ENCODE data around the gene CLRN1.

CLRN1 gene

GRCh38 chr3:150958683-150959082 is 13.8 kb downstream of the CLRN1 start:
- Histone ChIP-seq H3K14ac (ENCODE audit: low read length) (no peak overlapping the region), H3K4me2 (ENCODE audit: low read length) (no peak overlapping the region), H3K23ac (ENCODE audit: low read length) (no peak overlapping the region), H3K9me3 (ENCODE audit: insufficient read depth, low read depth, low read length) (no peaks in the 10 kb centered on the region), H2AFZ (ENCODE audit: insufficient read depth, low read length, poor library complexity) (no peak overlapping the region), H3K4me3 (ENCODE audit: low read depth, low read length) (no peak overlapping the region), H2AK5ac (ENCODE audit: low read length) (no peak overlapping the region), H3K36me3 (ENCODE audit: control insufficient read depth in 1 of 2, insufficient read depth in 2 of 2, low read length in 2 of 2) (no peaks in the 10 kb centered on the region), H3K27ac (ENCODE audit: low read depth, low read length) (no peak overlapping the region), H3K79me2 (ENCODE audit: control insufficient read depth, insufficient read depth, low read length, poor library complexity) (no peaks in the 10 kb centered on the region), H3K4me1 (ENCODE audit: control insufficient read depth in 1 of 2, insufficient read depth in 2 of 2, low read length in 2 of 2) (no peaks in the 10 kb centered on the region), H3K27me3 (ENCODE audit: insufficient read depth, low read length) (no peaks in the 10 kb centered on the region), H3K4ac (ENCODE audit: low read depth, low read length) (no peak overlapping the region), H3K18ac (ENCODE audit: low read length) (no peak overlapping the region), H2BK12ac (ENCODE audit: low read length) (no peak overlapping the region), H4K12ac (ENCODE audit: low read depth, low read length) (no peak overlapping the region), H4K91ac (ENCODE audit: low read depth, low read length) (no peak overlapping the region), H2BK5ac (ENCODE audit: low read depth, low read length, poor library complexity) (no peak overlapping the region), H3K79me1 (ENCODE audit: low read length) (no peaks in the 10 kb centered on the region), H4K8ac (ENCODE audit: low read depth, low read length) (no peak overlapping the region), H3K9ac (ENCODE audit: low read length) (no peak overlapping the region), H2BK120ac (ENCODE audit: insufficient read depth, low read length, poor library complexity) (no peak overlapping the region)
- WGBS (ENCODE audit: extremely low coverage, insufficient coverage, insufficient read length), result no CpG with 5 or more reads among the region's 3 CpGs
- DNase-seq, result no peak

- Histone ChIP-seq H2BK5ac (ENCODE audit: low read depth, low read length, poor library complexity) (no peak overlapping the region), H4K8ac (ENCODE audit: low read depth, low read length) (no peak overlapping the region), H3K18ac (ENCODE audit: low read length) (no peak overlapping the region), H3K4me3 (ENCODE audit: low read depth, low read length) (no peak overlapping the region), H3K79me2 (ENCODE audit: control insufficient read depth, insufficient read depth, low read length, poor library complexity) (no peaks in the 10 kb centered on the region), H4K91ac (ENCODE audit: low read depth, low read length) (no peak overlapping the region), H3K4me2 (ENCODE audit: low read length) (no peak overlapping the region), H2AK5ac (ENCODE audit: low read length) (no peak overlapping the region), H2AFZ (ENCODE audit: insufficient read depth, low read length, poor library complexity) (no peak overlapping the region), H3K79me1 (ENCODE audit: low read length) (no peaks in the 10 kb centered on the region), H3K36me3 (ENCODE audit: control insufficient read depth in 1 of 2, insufficient read depth in 2 of 2, low read length in 2 of 2) (no peaks in the 10 kb centered on the region), H3K4me1 (ENCODE audit: control insufficient read depth in 1 of 2, insufficient read depth in 2 of 2, low read length in 2 of 2) (no peaks in the 10 kb centered on the region), H4K12ac (ENCODE audit: low read depth, low read length) (no peak overlapping the region), H3K14ac (ENCODE audit: low read length) (no peak overlapping the region), H3K27me3 (ENCODE audit: insufficient read depth, low read length) (no peaks in the 10 kb centered on the region), H3K9me3 (ENCODE audit: insufficient read depth, low read depth, low read length) (no peaks in the 10 kb centered on the region), H3K4ac (ENCODE audit: low read depth, low read length) (no peak overlapping the region), H3K23ac (ENCODE audit: low read length) (no peak overlapping the region), H3K27ac (ENCODE audit: low read depth, low read length) (no peak overlapping the region), H2BK120ac (ENCODE audit: insufficient read depth, low read length, poor library complexity) (no peak overlapping the region), H2BK12ac (ENCODE audit: low read length) (no peak overlapping the region), H3K9ac (ENCODE audit: low read length) (no peak overlapping the region)
- WGBS (ENCODE audit: extremely low coverage, insufficient coverage, insufficient read length), result no CpG with 5 or more reads among the region's 6 CpGs
- DNase-seq, result peak; percentile 46 to 83
Measured at GRCh38 chr3:150956376-150956775, 16.2 kb downstream of the CLRN1 start.

GRCh38 chr3:150951923-150952322 is 20.6 kb downstream of the CLRN1 start:
- Histone ChIP-seq H3K4ac (ENCODE audit: low read depth, low read length) (no peak overlapping the region), H4K91ac (ENCODE audit: low read depth, low read length) (no peak overlapping the region), H4K12ac (ENCODE audit: low read depth, low read length) (no peak overlapping the region), H3K14ac (ENCODE audit: low read length) (no peak overlapping the region), H4K8ac (ENCODE audit: low read depth, low read length) (no peak overlapping the region), H2BK5ac (ENCODE audit: low read depth, low read length, poor library complexity) (no peak overlapping the region), H3K4me2 (ENCODE audit: low read length) (no peak overlapping the region), H3K27ac (ENCODE audit: low read depth, low read length) (no peak overlapping the region), H2BK12ac (ENCODE audit: low read length) (no peak overlapping the region), H3K23ac (ENCODE audit: low read length) (no peak overlapping the region), H3K9me3 (ENCODE audit: insufficient read depth, low read depth, low read length) (no peaks in the 10 kb centered on the region), H3K9ac (ENCODE audit: low read length) (no peak overlapping the region), H3K79me1 (ENCODE audit: low read length) (no peaks in the 10 kb centered on the region), H3K4me3 (ENCODE audit: low read depth, low read length) (no peak overlapping the region), H2AK5ac (ENCODE audit: low read length) (no peak overlapping the region), H3K36me3 (ENCODE audit: control insufficient read depth in 1 of 2, insufficient read depth in 2 of 2, low read length in 2 of 2) (no peaks in the 10 kb centered on the region), H3K79me2 (ENCODE audit: control insufficient read depth, insufficient read depth, low read length, poor library complexity) (no peaks in the 10 kb centered on the region), H3K18ac (ENCODE audit: low read length) (no peak overlapping the region), H3K4me1 (ENCODE audit: control insufficient read depth in 1 of 2, insufficient read depth in 2 of 2, low read length in 2 of 2) (no peaks in the 10 kb centered on the region), H3K27me3 (ENCODE audit: insufficient read depth, low read length) (no peaks in the 10 kb centered on the region), H2BK120ac (ENCODE audit: insufficient read depth, low read length, poor library complexity) (no peak overlapping the region), H2AFZ (ENCODE audit: insufficient read depth, low read length, poor library complexity) (no peak overlapping the region)
- WGBS (ENCODE audit: extremely low coverage, insufficient coverage, insufficient read length), result no CpG with 5 or more reads among the region's 13 CpGs
- no peak for DNase-seq

GRCh38 chr3:150945226-150946032 is 27.1 kb downstream of the CLRN1 start:
- Histone ChIP-seq H3K9ac (ENCODE audit: low read length) (no peak overlapping the region), H3K4me3 (ENCODE audit: low read depth, low read length) (no peak overlapping the region), H4K12ac (ENCODE audit: low read depth, low read length) (no peak overlapping the region), H4K91ac (ENCODE audit: low read depth, low read length) (no peak overlapping the region), H3K36me3 (ENCODE audit: control insufficient read depth in 1 of 2, insufficient read depth in 2 of 2, low read length in 2 of 2) (no peaks in the 10 kb centered on the region), H3K9me3 (ENCODE audit: insufficient read depth, low read depth, low read length) (no peaks in the 10 kb centered on the region), H3K23ac (ENCODE audit: low read length) (no peak overlapping the region), H3K27ac (ENCODE audit: low read depth, low read length) (no peak overlapping the region), H2AK5ac (ENCODE audit: low read length) (no peak overlapping the region), H3K4me1 (ENCODE audit: control insufficient read depth in 1 of 2, insufficient read depth in 2 of 2, low read length in 2 of 2) (no peaks in the 10 kb centered on the region), H3K4ac (ENCODE audit: low read depth, low read length) (no peak overlapping the region), H3K79me2 (ENCODE audit: control insufficient read depth, insufficient read depth, low read length, poor library complexity) (no peaks in the 10 kb centered on the region), H2BK120ac (ENCODE audit: insufficient read depth, low read length, poor library complexity) (no peak overlapping the region), H2BK12ac (ENCODE audit: low read length) (no peak overlapping the region), H3K4me2 (ENCODE audit: low read length) (no peak overlapping the region), H3K14ac (ENCODE audit: low read length) (no peak overlapping the region), H2AFZ (ENCODE audit: insufficient read depth, low read length, poor library complexity) (no peak overlapping the region), H3K18ac (ENCODE audit: low read length) (no peak overlapping the region), H4K8ac (ENCODE audit: low read depth, low read length) (no peak overlapping the region), H3K79me1 (ENCODE audit: low read length) (no peaks in the 10 kb centered on the region), H2BK5ac (ENCODE audit: low read depth, low read length, poor library complexity) (no peak overlapping the region), H3K27me3 (ENCODE audit: insufficient read depth, low read length) (no peaks in the 10 kb centered on the region)
- DNase-seq, result no peak
- no CpG with 5 or more reads among the region's 3 CpGs for WGBS (ENCODE audit: extremely low coverage, insufficient coverage, insufficient read length)

Data from trophoblast cell (in vitro differentiated cells and primary cell).